Testis (tissue), 3 donors: Measurements from ENCODE around the gene CA11. TPM values are rescaled to one million over a fixed set of nuclear protein-coding genes. Genes with fewer than 3 reads are reported as not detected.

ENCODE experiments used
- DNase-seq: peaks from one replicate; pipeline ENCODE4 v3.0.0-alpha.2; 2019
- H3K27ac ChIP-seq, 2 donors: fragments of 200-600 bp; sonication (generic); one replicate each; pipeline ENCODE4 v1.5.1; 2019
- H3K27me3 ChIP-seq: fragments of 200-600 bp; sonication (generic); one replicate; pipeline ENCODE4 v1.5.1; 2019
- H3K36me3 ChIP-seq: fragments of 200-600 bp; sonication (generic); one replicate; pipeline ENCODE4 v1.5.1; 2017; ENCODE audit warnings: low read depth; ENCODE audit errors: missing control alignments
- H3K4me1 ChIP-seq: fragments of 200-600 bp; sonication (generic); one replicate; pipeline ENCODE4 v1.5.1; 2019
- H3K4me3 ChIP-seq, 2 donors: fragments of 200-600 bp; sonication (generic); one replicate each; pipeline ENCODE4 v1.5.1; 2017 to 2019
- H3K9me3 ChIP-seq: fragments of 200-600 bp; sonication (generic); one replicate; pipeline ENCODE4 v1.5.1; 2017
- CTCF ChIP-seq, 3 experiments: fragments of 450-650 bp in 2 of 3; fragments of 200-600 bp in 1 of 3; sonication (generic) in 1 of 3; IDR thresholded peaks; one replicate each; pipeline ENCODE4 v1.5.1; 2016 to 2019; ENCODE audit warnings: antibody characterized with exemption in 3 of 3, mild to moderate bottlenecking in 2 of 3, moderate library complexity in 1 of 3
- POLR2A ChIP-seq: fragments of 450-650 bp; IDR thresholded peaks from one replicate; pipeline ENCODE4 v1.6.1; 2017; ENCODE audit warnings: antibody characterized with exemption, mild to moderate bottlenecking, moderate library complexity
- WGBS, 2 donors: methylation state at CpG; one replicate each; pipeline ENCODE4 v1.1.5; 2018; 5-methylcytosine and 5-hydroxymethylcytosine counted together
- intact Hi-C: fragments of 100-400 bp; cut with DNase I; formaldehyde crosslinking; loops from one replicate; pipeline ENCODE4 v1.15.1; 2023; ENCODE audit warnings: low total_unique reads
- polyA plus RNA-seq: library from polyadenylated mRNA; stranded (reverse); fragments of 350-450 nt; fragmentation: Illumina TruSeq; extraction: RNeasy Lipid Tissue Mini Kit (QIAGEN cat#74804); gene quantifications from one replicate; pipeline ENCODE4 v1.2.3, GENCODE V29; 2014; ENCODE audit warnings: low read depth, low replicate concordance; ENCODE audit not compliant: insufficient read depth
- total RNA-seq, 2 donors: library from RNA; depleted of rRNA; stranded (reverse); fragments of >200 nt; gene quantifications; one replicate each; pipeline ENCODE4 v1.2.3, GENCODE V29; 2016

Gene CA11
- total and polyA plus RNA-seq, 3 donors from 2014 or later: 6.3 to 20.0 (median 6.8) TPM

GRCh38 chr19:48650974-48651682, 5.1 kb upstream of the CA11 start:
- no peaks in the 10 kb centered on the region for H3K4me1 ChIP-seq
- 94 to 95% methylated on average over 12 of the region's 12 CpGs for WGBS, 2 donors
- H3K9me3 ChIP-seq: no peaks in the 10 kb centered on the region
- H3K27me3 ChIP-seq: no peaks in the 10 kb centered on the region
- H3K27ac ChIP-seq: no peak overlapping the region
- no peak for TF ChIP-seq POLR2A
- no peak for TF ChIP-seq CTCF (IDR thresholded peaks at IDR 0.05)
- H3K4me3 ChIP-seq: no peak overlapping the region
- H3K36me3 ChIP-seq: no peaks in the 10 kb centered on the region
- no peak for DNase-seq
- intact Hi-C loops: no loop called here

GRCh38 chr19:48648134-48648533, 2.1 kb upstream of the CA11 start:
- DNase-seq: no peak
- H3K36me3 ChIP-seq: no peaks in the 10 kb centered on the region
- H3K4me3 ChIP-seq: no peak overlapping the region
- H3K9me3 ChIP-seq: no peaks in the 10 kb centered on the region
- no peak for TF ChIP-seq CTCF (IDR thresholded peaks at IDR 0.05)
- TF ChIP-seq POLR2A: no peak
- H3K4me1 ChIP-seq: peaks cover 17% of the 10 kb centered on the region
- WGBS, 2 donors: 66 to 69% methylated on average over 2 of the region's 2 CpGs
- intact Hi-C loops: loop anchor here (10.0 kb wide), 1 partner anchor 197 kb away; no protein-coding TSS in a partner anchor
- H3K27ac ChIP-seq: no peak overlapping the region
- H3K27me3 ChIP-seq: no peaks in the 10 kb centered on the region

GRCh38 chr19:48646722-48647216, 782 bp upstream of the CA11 start:
- Histone ChIP-seq H3K36me3 (no peaks in the 10 kb centered on the region), H3K9me3 (no peaks in the 10 kb centered on the region), H3K27ac (peak overlapping the region; percentile 92 to 96), H3K27me3 (no peaks in the 10 kb centered on the region), H3K4me1 (peaks cover 17% of the 10 kb centered on the region), H3K4me3 (peak overlapping the region; percentile 49 to 66)
- no peak for DNase-seq
- 7 to 9% methylated on average over 10 of the region's 10 CpGs for WGBS, 2 donors
- intact Hi-C loops: loop anchor here (10.0 kb wide), 1 partner anchor 198 kb away; no protein-coding TSS in a partner anchor
- TF ChIP-seq CTCF (IDR thresholded peaks at IDR 0.05): no peak
- TF ChIP-seq POLR2A: no peak

GRCh38 chr19:48645620-48646000, 377 bp downstream of the CA11 start:
- H3K27ac ChIP-seq: peak overlapping the region; percentile 92 to 96
- H3K4me1 ChIP-seq: peaks cover 17% of the 10 kb centered on the region
- peak overlapping the region; percentile 49 to 66 for H3K4me3 ChIP-seq
- no peaks in the 10 kb centered on the region for H3K27me3 ChIP-seq
- intact Hi-C loops: loop anchor here (10.0 kb wide), 1 partner anchor 199 kb away; no protein-coding TSS in a partner anchor
- no peaks in the 10 kb centered on the region for H3K9me3 ChIP-seq
- no peaks in the 10 kb centered on the region for H3K36me3 ChIP-seq
- TF ChIP-seq POLR2A (no peak), CTCF (IDR thresholded peaks at IDR 0.05) (no peak)
- DNase-seq: no peak
- 0 to 2% methylated on average over 6 of the region's 6 CpGs for WGBS, 2 donors
